OCI-LY7 (cell line): ENCODE data around the gene FCHSD2. TPM values are rescaled to one million over a fixed set of nuclear protein-coding genes. Genes with fewer than 3 reads are reported as not detected.
A peak's percentile ranks its signal among the peaks of the same experiment; 100 is the strongest.

Experiments
- BruUV-seq: library from RNA; stranded (reverse); fragments of 400-500 nt; replicated peaks from 2 replicates; lab custom pipeline; 2021; lab: Mats Ljungman, UMichigan
- CTCF ChIA-PET: fragments of 300-600 bp; sonication (Branson Sonifier 250); formaldehyde crosslinking; loops from one replicate; lab custom pipeline; 2022; ENCODE audit warnings: antibody characterized with exemption; ENCODE audit not compliant: unreplicated experiment; lab: Charles Lee
- POLR2A ChIA-PET: fragments of 300-600 bp; sonication (Branson Sonifier 250); formaldehyde crosslinking; loops from one replicate; lab custom pipeline; 2022; ENCODE audit warnings: antibody characterized with exemption; lab: Charles Lee
- DNase-seq: peaks from one replicate; pipeline ENCODE4 v3.0.0-alpha.2; 2015; ENCODE audit warnings: low spot score
- H2AFZ ChIP-seq: fragments of 200-600 bp; sonication (generic), shearing (Covaris generic); 2 replicates; pipeline ENCODE4 v1.6.1; 2014; ENCODE audit warnings: mild to moderate bottlenecking, antibody characterized with exemption, low read length, moderate library complexity
- H3K27ac ChIP-seq: fragments of 200-600 bp; sonication (generic); 2 replicates; pipeline ENCODE4 v1.5.1; 2014; ENCODE audit warnings: mixed run types, low read depth, mild to moderate bottlenecking, moderate library complexity, low read length, inconsistent platforms; ENCODE audit not compliant: poor library complexity, severe bottlenecking
- H3K36me3 ChIP-seq: fragments of 200-600 bp; sonication (generic); 2 replicates; pipeline ENCODE4 v1.6.1; 2014; ENCODE audit warnings: mild to moderate bottlenecking, antibody characterized with exemption, low read length, moderate library complexity, mixed read lengths; ENCODE audit not compliant: insufficient read depth
- H3K4me1 ChIP-seq: fragments of 200-600 bp; sonication (generic); 2 replicates; pipeline ENCODE4 v1.5.1; 2014; ENCODE audit warnings: mild to moderate bottlenecking, low read length; ENCODE audit not compliant: insufficient read depth, poor library complexity, severe bottlenecking
- H3K4me2 ChIP-seq: fragments of 200-600 bp; sonication (generic); 2 replicates; pipeline ENCODE4 v1.6.1; 2014; ENCODE audit warnings: mild to moderate bottlenecking, low read length
- H3K4me3 ChIP-seq: fragments of 200-600 bp; sonication (generic); 2 replicates; pipeline ENCODE4 v1.5.1; 2014; ENCODE audit warnings: mild to moderate bottlenecking, low read depth, low read length; ENCODE audit not compliant: poor library complexity, severe bottlenecking
- H3K79me2 ChIP-seq: fragments of 200-600 bp; sonication (generic); 2 replicates; pipeline ENCODE4 v1.6.1; 2016; ENCODE audit warnings: low read depth, mild to moderate bottlenecking, low read length, moderate library complexity, mixed read lengths; ENCODE audit not compliant: insufficient read depth
- H3K9me2 ChIP-seq: fragments of 200-600 bp; sonication (generic); 2 replicates; pipeline ENCODE4 v1.6.1; 2016; ENCODE audit warnings: mild to moderate bottlenecking, low read length, mixed read lengths; ENCODE audit not compliant: insufficient read depth
- H3K9me3 ChIP-seq: fragments of 200-600 bp; sonication (generic); 2 replicates; pipeline ENCODE4 v1.6.1; 2014; ENCODE audit warnings: mild to moderate bottlenecking, mixed run types, low read length, mixed read lengths
- H4K20me1 ChIP-seq: fragments of 200-600 bp; sonication (generic); 2 replicates; pipeline ENCODE4 v1.6.1; 2014; ENCODE audit warnings: mild to moderate bottlenecking, antibody characterized with exemption, low read length, moderate library complexity, mixed read lengths; ENCODE audit not compliant: insufficient read depth
- CTCF ChIP-seq: fragments of 200-600 bp; sonication (generic); conservative IDR thresholded peaks from 2 replicates; pipeline ENCODE4 v1.5.1; 2014; ENCODE audit warnings: mild to moderate bottlenecking, antibody characterized with exemption, low read length, moderate library complexity, mixed read lengths
- EZH2phosphoT487 ChIP-seq: fragments of 200-600 bp; sonication (generic); IDR thresholded peaks from 2 replicates; pipeline ENCODE4 v1.6.1; 2018; ENCODE audit warnings: low read depth, borderline replicate concordance, mild to moderate bottlenecking, mixed run types, antibody characterized with exemption, low read length, moderate library complexity, mixed read lengths
- intact Hi-C: fragments of 100-400 bp; cut with micrococcal nuclease; formaldehyde crosslinking; loops from one replicate; pipeline ENCODE4 v1.10.0; 2022; ENCODE audit not compliant: unreplicated experiment
- total RNA-seq, 2 experiments: library from RNA; depleted of rRNA in 1 of 2; stranded (reverse); fragments of >200 nt in 1 of 2; shearing (Covaris generic) in 1 of 2; gene quantifications; 2 replicates each; pipeline ENCODE4 v1.2.3, GENCODE V29; 2014 to 2022

The FCHSD2 gene
- total RNA-seq, 2 experiments from 2014 or later: 39.0 to 147 TPM

DNA sequence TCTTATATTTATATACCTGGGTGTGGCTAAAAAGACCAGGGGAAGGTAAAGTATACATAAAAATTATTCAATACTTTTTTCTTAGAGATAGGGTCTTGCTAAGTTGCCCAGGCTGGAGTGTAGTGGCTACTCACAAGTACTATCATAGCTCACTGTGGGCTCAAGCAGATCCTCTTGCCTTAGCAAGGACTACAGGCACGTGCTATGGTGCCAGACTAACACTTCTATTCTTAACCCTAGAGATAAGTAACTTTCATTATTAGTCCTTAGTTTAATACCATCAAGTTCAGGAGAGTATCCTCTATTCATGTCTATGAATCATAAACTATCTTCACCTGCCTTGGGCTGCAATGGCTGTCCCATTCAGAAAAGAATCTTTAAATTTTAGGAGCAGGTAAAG, 11.9 kb downstream of the FCHSD2 start:
- Histone ChIP-seq H3K79me2 (peaks cover 99% of the 10 kb centered on the region), H3K4me1 (peaks cover 8% of the 10 kb centered on the region), H3K9me2 (no peaks in the 10 kb centered on the region), H2AFZ (no peak overlapping the region), H3K9me3 (peaks cover 17% of the 10 kb centered on the region; the same call in 1 of the 2 replicates), H3K4me3 (no peak overlapping the region), H3K27ac (no peak overlapping the region), H3K36me3 (peaks cover 100% of the 10 kb centered on the region), H4K20me1 (peaks cover 3% of the 10 kb centered on the region; the same call in 1 of the 2 replicates), H3K4me2 (no peak overlapping the region)
- ChIA-PET POLR2A (interaction anchor here (0.7 kb wide), 1 partner anchor 37 kb away, joined by 4 read pairs; no protein-coding TSS in a partner anchor), CTCF (no interaction called here)
- BruUV-seq: TSS peak; percentile 12
- intact Hi-C loops: no loop called here
- DNase-seq: no peak
- TF ChIP-seq CTCF: no peak
- TF ChIP-seq EZH2phosphoT487: no peak

DNA sequence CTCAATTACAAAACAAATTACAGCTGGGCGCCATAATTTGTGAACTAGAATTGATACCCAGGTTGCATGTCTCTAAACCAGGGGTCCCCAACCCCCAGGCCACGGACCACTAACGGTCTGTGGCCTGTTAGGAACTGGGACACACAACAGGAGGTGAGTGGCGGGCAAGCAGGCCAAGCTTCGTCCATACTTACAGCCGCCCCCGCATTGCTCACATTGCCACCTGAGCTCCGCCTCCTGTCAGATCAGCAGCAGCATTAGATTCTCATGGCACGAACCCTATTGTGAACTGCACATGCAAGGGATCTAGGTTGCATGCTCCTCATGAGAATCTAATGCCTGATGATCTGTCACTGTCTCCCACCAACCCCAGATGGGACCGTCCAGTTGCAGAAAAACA, 12.9 kb downstream of the FCHSD2 start:
- POLR2A ChIA-PET: no interaction called here
- peaks cover 99% of the 10 kb centered on the region for H3K79me2 ChIP-seq
- no peak overlapping the region for H2AFZ ChIP-seq
- CTCF ChIA-PET: no interaction called here
- BruUV-seq: no TSS peak
- intact Hi-C loops: no loop called here
- peaks cover 3% of the 10 kb centered on the region; the same call in 1 of the 2 replicates for H4K20me1 ChIP-seq
- no peak overlapping the region for H3K4me2 ChIP-seq
- TF ChIP-seq CTCF (no peak), EZH2phosphoT487 (no peak)
- H3K4me3 ChIP-seq: no peak overlapping the region
- H3K9me2 ChIP-seq: no peaks in the 10 kb centered on the region
- no peaks in the 10 kb centered on the region for H3K4me1 ChIP-seq
- no peak overlapping the region for H3K27ac ChIP-seq
- peaks cover 24% of the 10 kb centered on the region; the same call in 1 of the 2 replicates for H3K9me3 ChIP-seq
- DNase-seq: no peak
- H3K36me3 ChIP-seq: peaks cover 100% of the 10 kb centered on the region

DNA sequence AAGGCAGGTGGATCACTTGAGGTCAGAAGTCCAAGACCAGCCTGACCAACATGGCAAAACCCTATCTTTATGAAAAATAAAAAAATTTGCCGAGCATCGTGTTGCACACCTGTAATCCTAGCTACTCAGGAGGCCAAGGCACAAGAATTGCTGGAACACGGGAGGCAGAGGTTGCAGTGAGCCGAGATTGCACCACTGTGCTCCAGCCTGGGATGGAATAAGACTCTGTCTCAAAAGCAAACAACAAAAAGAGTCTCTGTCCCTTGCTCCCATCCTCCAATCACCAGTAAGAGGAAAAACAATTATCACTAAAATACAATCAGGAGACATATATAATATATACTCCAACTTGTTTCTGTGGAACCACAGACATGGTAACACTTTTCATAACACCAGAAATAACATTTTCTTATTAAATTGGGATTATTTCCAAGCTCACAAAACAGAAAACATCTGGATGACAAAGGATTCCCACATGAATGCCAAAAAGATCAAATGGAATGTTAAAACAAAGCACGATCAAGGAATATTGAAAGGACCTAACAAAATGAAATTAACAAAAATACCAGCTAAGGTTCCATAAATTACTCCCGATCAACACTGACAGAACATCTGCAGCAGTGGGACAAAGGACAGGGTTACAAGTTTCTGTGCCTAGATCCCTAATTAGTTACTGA, 15.2 kb downstream of the FCHSD2 start:
- no peak for TF ChIP-seq CTCF
- no peak for TF ChIP-seq EZH2phosphoT487
- DNase-seq: no peak
- ChIA-PET CTCF (no interaction called here), POLR2A (interaction anchor here (0.6 to 1.6 kb wide), 3 partner anchors 8 to 147 kb away, joined by 3 to 5 read pairs (median 4); no protein-coding TSS in a partner anchor)
- Histone ChIP-seq H4K20me1 (peaks cover 3% of the 10 kb centered on the region; the same call in 1 of the 2 replicates), H2AFZ (no peak overlapping the region), H3K4me1 (no peaks in the 10 kb centered on the region), H3K9me2 (no peaks in the 10 kb centered on the region), H3K79me2 (peaks cover 99% of the 10 kb centered on the region), H3K9me3 (peaks cover 24% of the 10 kb centered on the region; the same call in 1 of the 2 replicates), H3K4me2 (no peak overlapping the region), H3K27ac (no peak overlapping the region), H3K36me3 (peaks cover 100% of the 10 kb centered on the region), H3K4me3 (no peak overlapping the region)
- intact Hi-C loops: no loop called here
- BruUV-seq: no TSS peak
